LNCaP clone FGC (cell line): Measurements from ENCODE around the gene CHST13.

ENCODE experiments used
- DNase-seq: peaks from one replicate; pipeline ENCODE4 v3.0.0-alpha.2; 2011; ENCODE audit warnings: low read depth
- H3K4me3 ChIP-seq: 2 replicates; pipeline ENCODE4 v1.5.1; 2011; ENCODE audit warnings: mild to moderate bottlenecking, low read depth, low read length, control low read depth
- TF ChIP-seq, protein P1 (sequence below): IDR thresholded peaks from 2 replicates; pipeline ENCODE4 v1.5.1; 2012; ENCODE audit warnings: mild to moderate bottlenecking; ENCODE audit not compliant: control insufficient read depth, insufficient read depth; ENCODE audit errors: extremely low read depth

The CHST13 gene

DNA sequence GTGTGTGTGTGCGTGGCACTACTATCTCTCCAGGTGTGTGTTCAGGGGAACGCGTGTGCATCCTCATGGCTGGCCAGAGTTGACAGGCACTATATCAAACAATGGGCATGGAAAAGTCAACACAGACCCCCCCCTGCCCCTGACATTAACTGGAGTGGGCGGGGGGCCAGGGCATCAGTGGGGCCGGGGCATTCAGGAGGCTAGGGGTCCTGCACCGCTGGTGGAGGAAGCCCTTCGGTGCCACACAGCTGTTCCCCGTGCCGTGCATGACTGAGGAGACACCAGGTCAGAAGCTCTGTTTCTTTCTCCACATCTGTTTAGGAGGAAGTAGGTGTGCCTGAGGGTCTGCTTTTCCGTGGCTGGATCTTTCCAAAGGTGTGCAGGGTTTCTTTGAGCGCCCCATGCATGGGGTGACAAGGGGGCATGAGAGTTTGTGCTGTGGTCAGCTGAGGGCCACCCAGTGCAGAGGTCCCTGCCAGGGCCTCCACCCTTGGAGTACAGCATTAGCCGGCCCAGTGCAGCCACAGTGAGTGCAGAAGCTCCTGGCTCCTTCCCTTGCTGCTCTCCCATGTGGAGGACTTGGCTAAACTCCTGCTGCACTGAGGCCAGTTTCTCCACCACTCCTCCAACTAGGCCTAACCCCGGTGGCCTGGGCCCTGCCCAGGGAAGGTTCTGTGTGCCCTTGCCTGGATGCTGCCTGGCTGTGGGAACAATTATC, 27.3 kb downstream of the CHST13 start:
- TF ChIP-seq, protein P1, sequence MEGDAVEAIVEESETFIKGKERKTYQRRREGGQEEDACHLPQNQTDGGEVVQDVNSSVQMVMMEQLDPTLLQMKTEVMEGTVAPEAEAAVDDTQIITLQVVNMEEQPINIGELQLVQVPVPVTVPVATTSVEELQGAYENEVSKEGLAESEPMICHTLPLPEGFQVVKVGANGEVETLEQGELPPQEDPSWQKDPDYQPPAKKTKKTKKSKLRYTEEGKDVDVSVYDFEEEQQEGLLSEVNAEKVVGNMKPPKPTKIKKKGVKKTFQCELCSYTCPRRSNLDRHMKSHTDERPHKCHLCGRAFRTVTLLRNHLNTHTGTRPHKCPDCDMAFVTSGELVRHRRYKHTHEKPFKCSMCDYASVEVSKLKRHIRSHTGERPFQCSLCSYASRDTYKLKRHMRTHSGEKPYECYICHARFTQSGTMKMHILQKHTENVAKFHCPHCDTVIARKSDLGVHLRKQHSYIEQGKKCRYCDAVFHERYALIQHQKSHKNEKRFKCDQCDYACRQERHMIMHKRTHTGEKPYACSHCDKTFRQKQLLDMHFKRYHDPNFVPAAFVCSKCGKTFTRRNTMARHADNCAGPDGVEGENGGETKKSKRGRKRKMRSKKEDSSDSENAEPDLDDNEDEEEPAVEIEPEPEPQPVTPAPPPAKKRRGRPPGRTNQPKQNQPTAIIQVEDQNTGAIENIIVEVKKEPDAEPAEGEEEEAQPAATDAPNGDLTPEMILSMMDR: no peak

DNA sequence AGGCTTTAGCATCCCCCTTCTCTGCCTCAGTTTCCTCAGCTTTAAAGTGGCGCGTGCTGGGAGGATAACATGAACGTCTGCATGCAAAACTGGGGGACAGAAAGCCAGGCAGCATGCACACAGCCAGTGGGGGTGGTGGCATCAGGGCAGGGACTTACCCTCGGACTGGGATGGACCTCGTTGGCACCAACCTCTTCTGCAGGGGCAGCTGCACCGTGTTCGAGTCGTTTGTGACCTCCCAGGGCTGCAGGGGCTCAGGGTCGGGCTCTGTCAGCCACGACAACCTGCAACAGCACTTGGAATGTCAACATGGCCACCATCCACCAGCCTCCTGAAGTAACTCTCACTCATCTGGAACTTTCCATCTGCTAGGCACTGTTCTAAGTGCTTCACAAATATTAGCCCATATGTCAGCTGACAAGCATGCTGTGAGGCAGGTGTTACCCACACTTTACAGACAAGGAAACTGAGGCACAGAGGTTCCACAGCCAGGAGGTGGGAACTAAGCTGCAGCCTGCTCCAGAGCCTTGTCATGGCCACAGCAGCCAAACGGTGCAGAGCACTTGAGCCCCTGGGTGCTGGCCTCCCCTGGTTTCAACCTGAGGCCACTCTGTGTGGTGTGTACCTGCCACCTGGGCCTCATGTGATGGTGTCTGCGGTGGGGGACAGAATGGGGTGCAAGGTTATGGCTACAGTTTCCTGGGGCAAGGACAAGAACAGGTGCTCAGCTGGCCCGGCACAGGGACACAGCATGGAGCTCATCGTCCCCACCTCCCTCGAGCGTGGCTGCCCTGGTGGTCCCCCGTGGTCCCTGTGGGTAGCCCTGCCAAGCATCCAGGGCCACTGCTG, 28.1 kb downstream of the CHST13 start:
- H3K4me3 ChIP-seq: no peak overlapping the region
- no peak for DNase-seq
- TF ChIP-seq, protein P1: no peak

More for the DNA sequence above, 27.3 kb downstream of the CHST13 start:
- no peak overlapping the region for H3K4me3 ChIP-seq
- no peak for DNase-seq

DNA sequence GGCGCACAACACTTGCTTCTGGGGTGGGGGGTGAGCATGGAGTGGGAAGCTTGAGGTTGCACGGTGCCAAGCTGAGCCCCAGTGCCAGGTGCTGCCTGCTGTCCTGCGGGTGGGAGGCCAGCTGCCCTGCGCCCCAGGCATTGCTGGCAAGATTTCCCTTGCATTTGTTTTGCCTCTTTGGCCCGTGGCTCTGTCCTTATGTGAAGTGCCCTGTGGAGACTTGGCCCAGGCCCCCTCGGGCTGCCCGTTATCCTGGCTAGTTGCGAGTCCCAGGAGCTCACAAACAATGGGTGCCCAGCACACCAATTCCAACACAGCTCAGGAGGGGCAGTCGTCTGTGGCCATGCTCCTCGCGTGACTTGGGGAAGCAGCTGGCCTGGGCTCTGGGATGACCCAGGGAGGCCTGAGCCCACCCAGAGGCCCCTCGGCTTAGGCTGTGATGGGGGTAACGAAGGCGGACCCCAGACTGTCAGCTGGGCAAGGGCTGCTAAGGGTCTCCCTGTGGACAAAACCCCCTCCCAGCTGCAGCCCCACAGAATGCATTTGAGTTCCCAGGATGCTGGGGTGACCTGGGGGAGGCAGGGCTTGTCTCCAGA, 28.8 kb downstream of the CHST13 start:
- no peak overlapping the region for H3K4me3 ChIP-seq
- TF ChIP-seq, protein P1: no peak
- DNase-seq: no peak

DNA sequence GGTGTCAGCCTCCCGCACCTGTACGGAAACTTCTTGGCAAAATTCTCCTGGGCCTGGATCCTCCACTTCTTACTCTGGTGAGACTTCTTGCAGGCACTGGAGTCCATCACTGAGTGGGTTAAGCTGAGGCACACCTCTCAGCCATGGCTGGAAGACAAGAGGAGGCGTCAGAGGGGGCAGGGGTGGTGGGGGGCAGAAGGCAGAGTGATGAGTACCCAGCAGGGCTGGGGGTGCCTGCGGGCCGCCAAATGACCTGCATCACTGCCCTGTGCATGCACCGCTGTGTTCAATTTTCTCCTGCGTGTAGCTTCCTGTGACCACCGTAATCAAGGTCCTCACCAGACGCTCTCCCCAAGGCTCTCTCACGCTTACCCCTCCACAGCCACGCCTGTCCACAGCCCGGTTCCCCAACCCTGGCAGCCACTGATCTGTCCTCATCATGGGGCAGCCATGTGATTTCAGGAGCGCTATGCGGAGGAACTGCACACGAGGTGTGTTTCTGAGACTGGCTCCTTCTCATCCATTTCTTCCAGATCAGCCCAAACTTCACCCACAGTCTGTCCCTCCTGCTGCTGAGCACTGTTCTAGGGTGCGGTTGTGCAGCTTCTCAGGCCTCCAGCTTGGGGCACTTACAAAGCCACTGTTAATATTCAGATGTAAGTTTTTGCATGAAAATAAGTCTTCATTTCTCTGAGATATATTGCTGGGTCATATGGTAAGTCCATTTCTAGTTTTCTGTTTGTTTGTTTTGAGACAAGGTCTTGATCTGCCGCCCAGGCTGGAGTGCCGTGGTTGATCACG, 29.5 kb downstream of the CHST13 start:
- TF ChIP-seq, protein P1: no peak
- H3K4me3 ChIP-seq: no peak overlapping the region
- DNase-seq: no peak

DNA sequence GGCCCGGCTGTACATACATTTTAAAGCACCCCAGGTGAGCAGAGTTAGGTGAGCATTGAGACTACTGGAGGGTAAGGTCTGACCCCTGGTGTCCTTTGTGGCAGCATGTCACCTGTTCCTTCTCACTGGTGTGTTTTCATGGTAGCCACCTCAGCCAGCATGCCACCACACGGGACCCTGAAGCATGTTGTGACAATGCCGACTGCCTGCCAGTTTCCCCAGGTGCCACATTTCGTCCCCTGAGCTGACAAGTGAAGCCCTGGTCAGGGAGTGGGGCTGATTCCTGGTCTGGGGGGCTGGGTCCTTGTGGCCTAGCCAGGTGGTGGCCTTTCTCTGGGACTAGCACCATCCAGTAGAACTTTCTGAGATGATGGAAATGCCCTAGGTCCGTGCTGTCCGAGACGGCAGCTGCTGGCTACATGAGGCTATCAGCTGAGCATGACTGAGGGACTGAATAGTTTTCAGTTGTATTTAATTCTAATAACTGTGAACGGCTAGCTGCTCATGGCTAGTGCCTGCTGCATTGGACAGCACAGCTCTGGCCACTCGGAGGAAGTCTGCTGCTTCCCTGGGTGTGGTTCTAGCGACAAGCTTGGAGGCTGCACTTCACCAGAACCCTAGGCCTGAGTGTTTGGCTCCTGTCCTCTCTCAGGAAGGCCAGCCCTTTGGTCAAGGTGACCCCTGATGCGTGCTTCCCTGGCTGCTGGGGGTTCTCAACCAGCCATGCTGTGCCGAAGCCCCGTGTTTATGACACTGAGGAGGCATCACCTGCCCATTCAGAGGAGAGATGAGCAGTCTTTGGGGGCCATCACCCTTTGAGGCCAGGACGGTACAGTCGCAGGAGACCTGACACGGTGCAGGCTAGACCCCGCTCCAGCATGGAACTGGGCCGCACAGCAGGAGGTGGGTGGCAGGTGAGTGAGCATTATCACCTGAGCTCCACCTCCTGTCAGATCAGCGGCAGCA, 30.9 kb downstream of the CHST13 start:
- TF ChIP-seq, protein P1: no peak
- no peak overlapping the region for H3K4me3 ChIP-seq
- no peak for DNase-seq
